ENCODE measurements around the gene FTSJ1. TPM values are rescaled to one million over a fixed set of nuclear protein-coding genes. Genes with fewer than 3 reads are reported as not detected.
A peak's percentile ranks its signal among the peaks of the same experiment; 100 is the strongest.
"Not testable (repeated sequence)": the region's sequence is repeated elsewhere in the genome, so short reads cannot be mapped to it uniquely, and the experiment has no call there.

FTSJ1 gene
- polyA plus RNA-seq, 3 donors, result 32.2 to 35.6 (median 34.8) TPM

DNA sequence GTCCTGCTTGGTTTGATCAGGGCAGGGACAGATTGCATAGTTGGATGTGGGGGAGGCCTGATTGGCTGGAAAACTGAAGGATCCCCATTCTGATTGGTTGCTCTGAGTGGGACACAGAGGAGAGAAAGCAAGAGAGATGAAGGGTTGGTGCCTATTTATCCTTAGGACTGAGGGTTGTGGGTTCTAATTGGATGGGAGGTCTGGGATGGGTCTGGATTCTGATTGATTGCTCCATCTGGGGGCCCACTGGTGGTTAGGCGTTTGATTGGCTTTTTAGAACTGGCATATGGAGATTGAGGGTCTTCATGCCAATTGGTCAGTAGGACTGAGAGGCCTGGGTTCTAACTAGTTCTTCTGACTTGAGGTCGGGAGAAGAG is 45.0 kb downstream of the FTSJ1 start:
- DNase-seq (ENCODE audit: low read depth in 3 of 3, low spot score in 2 of 3), result no peak

DNA sequence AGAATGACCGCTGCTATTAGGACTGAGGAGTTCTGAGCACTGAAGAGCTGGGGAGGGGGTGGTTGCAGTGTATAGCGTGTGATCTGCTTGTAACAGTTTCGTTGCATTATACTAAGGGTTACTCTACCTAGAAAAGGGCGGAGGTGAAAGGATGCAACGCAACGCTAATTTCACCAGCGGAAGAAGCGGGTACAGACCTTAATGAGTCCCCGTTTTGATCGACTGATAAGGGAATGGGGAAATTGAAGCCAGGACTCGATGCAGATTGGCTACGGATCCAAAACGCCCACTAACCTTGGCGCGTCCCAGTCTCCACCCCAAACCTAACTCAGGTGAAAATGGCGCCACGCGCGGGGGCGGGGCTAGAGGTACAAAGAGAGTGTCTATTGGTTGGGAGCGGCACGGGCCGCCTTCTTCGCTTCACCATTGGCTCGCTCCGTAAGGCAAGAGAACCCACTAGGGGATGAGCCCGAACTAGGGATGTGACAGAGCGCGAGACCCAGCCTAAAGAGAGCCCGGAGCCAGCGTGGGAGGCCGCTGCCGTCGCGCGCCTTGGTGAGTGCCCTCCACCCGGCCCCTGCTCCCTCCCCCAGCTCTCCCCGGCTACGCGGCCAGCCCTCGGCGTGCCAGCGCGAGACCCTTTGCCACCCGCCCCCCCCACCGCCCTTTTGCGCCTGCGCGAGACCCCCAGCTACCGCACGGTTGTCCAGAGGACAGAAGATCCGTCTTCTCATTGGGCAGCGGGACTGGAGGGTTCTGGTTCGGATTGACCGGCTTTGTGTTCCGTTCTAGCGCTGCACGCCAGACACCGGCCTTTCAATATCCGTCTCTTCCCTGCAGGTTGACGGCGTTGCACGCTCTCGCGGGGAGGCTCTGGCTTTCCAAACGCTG is 45.6 kb downstream of the FTSJ1 start, which contains the start of gene EBP:
Gene EBP, plus strand, starts transcription at position 456 of the 891 bp plus-strand sequence. CDS start 1,964 bp downstream, outside the sequence.
- DNase-seq (ENCODE audit: low read depth in 3 of 3, low spot score in 2 of 3), result peak; percentile 54 to 75 (median 65)

DNA sequence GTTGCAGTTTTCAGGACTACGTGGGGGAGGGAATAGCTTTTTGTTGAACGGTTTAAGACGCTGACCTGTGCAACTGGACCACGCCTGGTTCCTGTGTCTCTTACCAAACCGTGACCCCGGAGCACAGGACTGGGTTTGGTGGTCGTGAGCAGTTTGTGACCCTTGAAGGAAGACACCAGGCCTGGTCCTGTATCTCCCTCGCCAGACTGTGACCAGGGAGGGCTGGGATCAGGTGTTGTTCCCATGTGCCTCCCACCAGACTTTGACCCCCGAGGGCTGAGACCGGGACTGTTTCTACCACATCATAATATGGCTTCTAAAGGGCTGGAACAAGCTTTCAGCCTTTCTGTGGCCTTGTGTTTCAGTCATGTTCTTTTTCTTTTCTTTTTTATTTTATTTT is 46.3 kb downstream of the FTSJ1 start:
- DNase-seq (ENCODE audit: low read depth in 3 of 3, low spot score in 2 of 3), result no peak

DNA sequence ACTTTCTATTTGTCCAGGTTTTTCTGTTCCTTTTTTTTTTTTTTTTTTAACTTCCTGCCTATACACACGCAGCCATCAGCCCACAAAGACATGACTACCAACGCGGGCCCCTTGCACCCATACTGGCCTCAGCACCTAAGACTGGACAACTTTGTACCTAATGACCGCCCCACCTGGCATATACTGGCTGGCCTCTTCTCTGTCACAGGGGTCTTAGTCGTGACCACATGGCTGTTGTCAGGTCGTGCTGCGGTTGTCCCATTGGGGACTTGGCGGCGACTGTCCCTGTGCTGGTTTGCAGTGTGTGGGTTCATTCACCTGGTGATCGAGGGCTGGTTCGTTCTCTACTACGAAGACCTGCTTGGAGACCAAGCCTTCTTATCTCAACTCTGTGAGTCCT is 47.7 kb downstream of the FTSJ1 start:
- DNase-seq (ENCODE audit: low read depth in 3 of 3, low spot score in 2 of 3), result no peak

DNA sequence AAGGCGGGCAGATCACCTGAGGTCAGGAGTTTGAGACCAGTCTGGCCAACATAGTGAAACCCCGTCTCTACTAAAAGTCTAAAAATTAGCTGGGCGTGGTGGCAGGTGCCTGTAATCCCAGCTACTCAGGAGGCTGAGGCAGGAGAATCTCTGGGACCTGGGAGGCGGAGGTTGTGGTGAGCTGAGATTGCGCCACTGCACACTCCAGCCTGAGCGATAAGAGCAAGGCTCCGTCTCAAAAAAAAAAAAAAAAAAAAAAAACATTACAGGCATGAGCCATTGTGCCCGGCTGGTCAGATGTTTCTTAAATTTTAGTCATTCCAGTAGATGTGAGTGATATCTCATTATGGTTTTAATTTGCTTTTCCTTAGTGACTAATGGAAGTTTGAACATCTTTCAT is 49.9 kb downstream of the FTSJ1 start:
- DNase-seq (ENCODE audit: low read depth in 3 of 3, low spot score in 2 of 3), result not testable (repeated sequence)

DNA sequence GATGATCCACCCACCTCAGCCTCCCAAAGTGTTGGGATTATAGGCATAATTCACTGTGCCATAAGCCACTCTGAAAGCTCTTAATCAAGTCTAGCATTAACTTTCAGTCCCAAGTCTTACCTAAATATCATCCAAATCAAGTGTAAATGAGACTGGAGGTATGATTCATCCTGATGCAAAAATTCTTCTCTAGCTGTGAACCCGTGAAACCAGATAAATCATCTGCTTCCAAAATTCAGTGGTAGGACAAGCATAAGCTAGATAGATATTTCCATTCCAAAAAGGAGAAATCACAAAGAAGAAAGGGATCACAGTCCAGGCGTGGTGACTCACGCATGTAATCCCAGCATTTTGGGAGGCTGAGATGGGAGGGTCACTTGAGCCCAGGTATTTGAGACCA is 54.7 kb downstream of the FTSJ1 start:
- no peak for DNase-seq (ENCODE audit: low read depth in 3 of 3, low spot score in 2 of 3)

DNA sequence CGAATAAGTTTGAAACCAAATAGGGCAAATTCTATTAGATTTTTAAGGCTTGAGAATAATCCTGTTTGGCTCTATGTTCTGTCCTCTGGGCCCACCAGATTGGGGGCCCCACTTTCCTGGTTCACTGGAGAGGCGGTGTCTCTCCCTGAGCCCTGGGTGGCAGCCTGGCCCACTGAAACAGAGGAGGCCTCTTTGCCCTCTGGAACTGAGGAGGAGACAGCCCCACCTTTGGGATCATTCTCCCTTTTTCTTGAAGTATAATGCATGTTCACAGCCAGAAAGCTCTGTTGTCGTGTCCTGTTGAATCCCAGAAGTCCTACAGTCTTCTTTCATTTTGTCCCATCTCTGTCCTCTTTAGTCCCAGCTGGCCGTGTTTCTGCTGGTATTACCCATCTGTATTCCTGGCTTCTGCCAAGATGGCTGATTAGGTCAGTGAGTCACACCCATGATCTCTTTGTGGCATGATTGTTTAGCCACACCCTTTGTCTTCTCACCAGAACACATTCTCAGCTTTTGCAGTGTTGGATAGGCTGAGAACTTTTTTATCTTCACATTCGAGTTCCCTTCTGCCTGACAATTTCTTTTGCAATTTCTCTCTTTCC is 55.5 kb downstream of the FTSJ1 start:
- no peak for DNase-seq (ENCODE audit: low read depth in 3 of 3, low spot score in 2 of 3)

DNA sequence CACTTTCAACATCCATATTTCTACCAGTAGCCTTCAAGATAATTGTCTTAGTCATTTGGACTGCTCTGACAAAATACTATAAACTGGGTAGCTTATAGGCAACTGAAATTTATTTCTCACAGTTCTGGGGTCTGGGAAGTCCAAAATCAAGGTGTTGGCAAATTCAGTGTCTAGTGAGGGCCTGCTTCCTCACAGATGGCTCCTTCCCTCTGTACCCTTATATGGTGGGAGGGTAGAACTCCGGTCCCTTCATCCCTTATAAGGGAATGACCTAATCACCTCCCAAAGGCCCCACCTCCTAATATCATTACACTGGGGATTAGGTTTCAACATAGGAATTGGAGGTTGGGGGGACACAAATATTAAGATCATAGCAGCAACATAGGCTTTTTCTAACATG is 56.2 kb downstream of the FTSJ1 start:
- DNase-seq (ENCODE audit: low read depth in 3 of 3, low spot score in 2 of 3), result no peak

DNA sequence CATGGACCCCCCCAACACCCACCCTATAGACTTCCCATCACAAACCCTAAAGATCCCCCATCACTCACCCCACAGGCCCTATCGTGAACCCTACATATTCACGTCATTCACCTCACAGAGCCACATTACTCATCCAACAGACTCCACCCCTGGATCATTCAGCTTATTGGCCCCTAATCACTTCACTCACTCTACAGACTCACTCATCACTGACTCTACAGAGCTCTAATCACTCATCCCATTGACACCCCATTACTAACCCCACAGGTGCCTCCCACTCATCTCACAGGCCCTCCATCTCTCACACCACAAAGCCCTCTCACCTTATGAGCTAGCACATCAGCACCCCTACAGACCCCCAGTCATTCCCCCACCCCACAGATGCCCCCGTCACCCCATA is 57.2 kb downstream of the FTSJ1 start:
- DNase-seq (ENCODE audit: low read depth in 3 of 3, low spot score in 2 of 3), result no peak

Other genes with a start within 250 kb of the FTSJ1 start
- not detected for gene SSX1, start 220.8 kb upstream of the FTSJ1 start, polyA plus RNA-seq (ENCODE audit: insufficient read length in 3 of 3)
- gene SSX3, start 119.5 kb upstream of the FTSJ1 start, polyA plus RNA-seq (ENCODE audit: insufficient read length in 3 of 3), result not detected
- not detected for gene SSX4, start 92.7 kb upstream of the FTSJ1 start, polyA plus RNA-seq (ENCODE audit: insufficient read length in 3 of 3)
- not detected for gene SSX4B, start 64.2 kb upstream of the FTSJ1 start, polyA plus RNA-seq (ENCODE audit: insufficient read length in 3 of 3)
- 1 to 10 TPM; 3.2 to 6.0 (median 4.1) TPM for gene SLC38A5, start 5.9 kb upstream of the FTSJ1 start, polyA plus RNA-seq (ENCODE audit: insufficient read length in 3 of 3)
- 1 to 10 TPM; 6.8 to 7.5 (median 7.1) TPM for gene PORCN, start 32.8 kb downstream of the FTSJ1 start, polyA plus RNA-seq (ENCODE audit: insufficient read length in 3 of 3)
- gene EBP, start 45.6 kb downstream of the FTSJ1 start, polyA plus RNA-seq (ENCODE audit: insufficient read length in 3 of 3), result 10 to 100 TPM; 68.3 to 77.3 (median 70.3) TPM
- 1 to 10 TPM; 7.7 to 9.5 (median 9.5) TPM for gene TBC1D25, start 63.5 kb downstream of the FTSJ1 start, polyA plus RNA-seq (ENCODE audit: insufficient read length in 3 of 3)
- 100 to 1,000 TPM; 299 to 341 (median 338) TPM for gene RBM3, start 98.3 kb downstream of the FTSJ1 start, polyA plus RNA-seq (ENCODE audit: insufficient read length in 3 of 3)
- 100 to 1,000 TPM; 101 to 128 (median 121) TPM for gene WDR13, start 121.3 kb downstream of the FTSJ1 start, polyA plus RNA-seq (ENCODE audit: insufficient read length in 3 of 3)
- gene WAS, start 207.6 kb downstream of the FTSJ1 start, polyA plus RNA-seq (ENCODE audit: insufficient read length in 3 of 3), result 1 to 10 TPM; 2.8 to 3.0 (median 2.9) TPM
- gene SUV39H1, start 220.5 kb downstream of the FTSJ1 start, polyA plus RNA-seq (ENCODE audit: insufficient read length in 3 of 3), result 1 to 10 TPM; 5.7 to 6.5 (median 6.0) TPM